Measurements from ENCODE around the gene GP5. TPM values are rescaled to one million over a fixed set of nuclear protein-coding genes. Genes with fewer than 3 reads are reported as not detected.

Gene GP5
- total RNA-seq, 1 donor from 2014 or later: not detected

DNA sequence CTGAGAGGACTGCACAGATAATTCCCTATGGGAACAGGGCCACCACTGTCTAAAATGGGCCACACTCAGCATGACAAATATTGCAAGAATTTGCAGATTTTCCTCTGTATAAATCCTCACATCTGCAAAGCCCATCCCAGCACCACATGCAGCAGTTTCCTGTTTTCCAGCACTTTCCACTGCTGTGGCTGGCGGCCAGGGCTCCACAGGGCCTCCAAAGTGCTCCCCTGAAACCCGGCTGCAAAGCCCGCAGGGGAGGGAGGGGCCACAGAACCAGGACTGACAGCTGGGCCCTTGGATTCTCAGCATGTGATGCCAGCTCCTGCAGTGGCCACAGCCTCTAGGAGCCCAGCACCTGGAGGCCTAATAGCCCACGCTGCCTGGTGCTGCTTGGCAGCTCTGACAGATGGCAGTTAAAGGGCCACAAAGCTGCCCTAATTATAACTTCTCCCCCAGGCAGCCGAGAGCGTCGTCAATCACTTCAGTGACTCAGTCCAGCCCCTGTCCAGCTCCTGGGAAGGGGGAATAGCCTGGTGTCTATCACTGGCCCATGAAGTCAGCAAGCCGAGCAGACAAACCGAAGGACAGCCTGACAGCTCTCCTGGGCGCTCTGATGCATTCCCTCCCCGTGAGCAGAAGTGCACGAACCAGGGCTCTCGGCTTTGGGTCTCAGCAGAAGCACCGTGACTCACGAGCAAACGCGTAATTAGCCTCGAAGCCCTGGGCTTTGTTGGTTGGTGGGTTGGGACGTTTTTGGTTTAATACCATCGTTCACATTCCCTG lies 34.2 kb downstream of the GP5 start:
- Mint-ChIP-seq H3K4me1 (ENCODE audit: unreplicated experiment) (peaks cover 41% of the 10 kb centered on the region), H3K36me3 (ENCODE audit: unreplicated experiment) (no peaks in the 10 kb centered on the region), H3K27me3 (ENCODE audit: unreplicated experiment) (peaks cover 21% of the 10 kb centered on the region), H3K4me3 (ENCODE audit: unreplicated experiment) (no peak overlapping the region), H3K27ac (ENCODE audit: unreplicated experiment) (peak overlapping the region; percentile 31), H3K9me3 (ENCODE audit: unreplicated experiment) (no peaks in the 10 kb centered on the region)
- peak; percentile 95 for DNase-seq (ENCODE audit: extremely low spot score, unreplicated experiment)
- TF ChIP-seq, protein P1, sequence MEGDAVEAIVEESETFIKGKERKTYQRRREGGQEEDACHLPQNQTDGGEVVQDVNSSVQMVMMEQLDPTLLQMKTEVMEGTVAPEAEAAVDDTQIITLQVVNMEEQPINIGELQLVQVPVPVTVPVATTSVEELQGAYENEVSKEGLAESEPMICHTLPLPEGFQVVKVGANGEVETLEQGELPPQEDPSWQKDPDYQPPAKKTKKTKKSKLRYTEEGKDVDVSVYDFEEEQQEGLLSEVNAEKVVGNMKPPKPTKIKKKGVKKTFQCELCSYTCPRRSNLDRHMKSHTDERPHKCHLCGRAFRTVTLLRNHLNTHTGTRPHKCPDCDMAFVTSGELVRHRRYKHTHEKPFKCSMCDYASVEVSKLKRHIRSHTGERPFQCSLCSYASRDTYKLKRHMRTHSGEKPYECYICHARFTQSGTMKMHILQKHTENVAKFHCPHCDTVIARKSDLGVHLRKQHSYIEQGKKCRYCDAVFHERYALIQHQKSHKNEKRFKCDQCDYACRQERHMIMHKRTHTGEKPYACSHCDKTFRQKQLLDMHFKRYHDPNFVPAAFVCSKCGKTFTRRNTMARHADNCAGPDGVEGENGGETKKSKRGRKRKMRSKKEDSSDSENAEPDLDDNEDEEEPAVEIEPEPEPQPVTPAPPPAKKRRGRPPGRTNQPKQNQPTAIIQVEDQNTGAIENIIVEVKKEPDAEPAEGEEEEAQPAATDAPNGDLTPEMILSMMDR (IDR thresholded peaks at IDR 0.05): no peak

DNA sequence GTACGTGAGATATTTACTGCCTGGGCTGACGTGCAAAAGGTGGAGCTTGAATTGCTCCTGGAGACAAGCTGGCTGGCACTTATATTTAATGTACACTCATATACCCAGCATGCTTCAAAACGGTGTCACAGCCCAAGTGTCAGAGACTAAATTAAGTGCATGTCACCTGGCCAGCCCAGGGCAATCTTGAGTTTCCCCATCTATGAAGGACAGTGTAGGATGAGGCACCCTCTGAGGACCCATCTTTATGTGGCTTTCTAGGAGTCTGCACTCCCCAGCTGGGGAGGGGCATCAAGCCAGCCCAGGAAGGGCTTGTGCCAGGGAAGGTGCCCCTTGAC lies 34.8 kb downstream of the GP5 start:
- Mint-ChIP-seq H3K4me1 (ENCODE audit: unreplicated experiment) (peaks cover 36% of the 10 kb centered on the region), H3K36me3 (ENCODE audit: unreplicated experiment) (no peaks in the 10 kb centered on the region), H3K27me3 (ENCODE audit: unreplicated experiment) (peaks cover 21% of the 10 kb centered on the region), H3K9me3 (ENCODE audit: unreplicated experiment) (no peaks in the 10 kb centered on the region), H3K27ac (ENCODE audit: unreplicated experiment) (peak overlapping the region; percentile 31), H3K4me3 (ENCODE audit: unreplicated experiment) (no peak overlapping the region)
- TF ChIP-seq, protein P1 (IDR thresholded peaks at IDR 0.05): no peak
- DNase-seq (ENCODE audit: extremely low spot score, unreplicated experiment): no peak

DNA sequence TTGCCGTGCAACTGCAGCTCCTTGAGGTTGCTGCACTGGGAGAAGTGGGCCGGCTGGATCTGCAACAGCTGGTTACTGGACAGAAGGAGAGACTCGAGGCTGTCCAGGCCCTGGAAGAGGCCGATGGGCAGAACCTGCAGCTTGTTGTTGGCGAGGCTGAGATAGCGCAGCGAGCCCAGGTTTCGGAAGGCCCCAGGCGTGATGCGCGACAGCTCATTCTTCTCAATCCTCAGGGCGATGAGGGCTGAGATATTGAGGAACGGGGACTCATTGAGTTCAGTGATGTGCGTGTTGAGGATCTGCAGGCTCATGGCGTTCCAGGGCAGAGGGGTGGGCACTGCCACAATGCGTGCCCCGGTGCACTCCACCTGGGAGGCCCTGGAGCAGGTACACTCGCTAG lies 38.5 kb downstream of the GP5 start:
- Mint-ChIP-seq H3K36me3 (ENCODE audit: unreplicated experiment) (no peaks in the 10 kb centered on the region), H3K9me3 (ENCODE audit: unreplicated experiment) (no peaks in the 10 kb centered on the region), H3K4me3 (ENCODE audit: unreplicated experiment) (no peak overlapping the region), H3K27me3 (ENCODE audit: unreplicated experiment) (peaks cover 41% of the 10 kb centered on the region), H3K27ac (ENCODE audit: unreplicated experiment) (no peak overlapping the region), H3K4me1 (ENCODE audit: unreplicated experiment) (peaks cover 20% of the 10 kb centered on the region)
- no peak for DNase-seq (ENCODE audit: extremely low spot score, unreplicated experiment)
- TF ChIP-seq, protein P1 (IDR thresholded peaks at IDR 0.05): no peak

DNA sequence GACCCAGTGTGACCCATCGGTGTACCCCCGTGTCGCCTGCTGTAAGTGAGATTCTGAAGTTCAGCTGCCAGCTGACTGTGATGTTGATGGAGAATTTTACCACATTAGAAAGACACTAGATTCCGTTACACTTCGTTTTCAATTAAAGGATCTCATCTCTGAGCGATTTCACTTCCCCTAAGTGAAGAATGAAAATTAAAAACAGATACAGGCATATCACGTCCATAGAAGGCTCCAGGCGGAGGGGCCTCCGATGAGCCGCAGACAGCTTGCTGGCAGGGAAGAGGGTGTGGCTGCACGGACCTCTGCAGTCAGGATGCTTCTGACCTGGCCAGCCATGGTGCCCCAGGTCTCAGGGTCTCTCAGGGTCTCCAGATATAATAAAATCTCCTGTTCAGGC lies 41.4 kb downstream of the GP5 start:
- DNase-seq (ENCODE audit: extremely low spot score, unreplicated experiment): no peak
- H3K27ac Mint-ChIP-seq (ENCODE audit: unreplicated experiment): no peak overlapping the region
- TF ChIP-seq, protein P1 (IDR thresholded peaks at IDR 0.05): no peak
- peaks cover 49% of the 10 kb centered on the region for H3K27me3 Mint-ChIP-seq (ENCODE audit: unreplicated experiment)
- H3K4me1 Mint-ChIP-seq (ENCODE audit: unreplicated experiment): no peaks in the 10 kb centered on the region
- H3K4me3 Mint-ChIP-seq (ENCODE audit: unreplicated experiment): no peak overlapping the region
- no peaks in the 10 kb centered on the region for H3K36me3 Mint-ChIP-seq (ENCODE audit: unreplicated experiment)
- H3K9me3 Mint-ChIP-seq (ENCODE audit: unreplicated experiment): no peaks in the 10 kb centered on the region

DNA sequence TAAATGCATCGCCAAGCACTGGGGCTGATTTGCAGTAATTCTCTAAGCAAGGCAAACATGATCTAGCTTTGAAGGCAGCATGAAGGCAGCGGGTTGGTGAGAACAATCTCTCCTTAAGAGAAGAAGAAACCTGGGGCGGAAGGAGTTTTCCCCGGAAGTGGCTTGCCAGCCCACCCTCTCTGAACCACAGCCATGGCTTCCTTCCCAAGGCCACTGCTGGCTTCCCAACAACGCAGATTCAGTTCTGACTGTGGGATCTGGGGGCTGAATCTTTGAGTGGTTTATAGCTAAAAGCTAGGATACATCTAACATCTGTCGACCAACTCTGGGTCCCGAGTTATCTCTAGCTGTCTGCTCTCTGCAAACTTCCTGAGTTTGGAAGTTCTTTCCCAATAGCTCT lies 43.7 kb downstream of the GP5 start:
- no peak for DNase-seq (ENCODE audit: extremely low spot score, unreplicated experiment)
- Mint-ChIP-seq H3K4me3 (ENCODE audit: unreplicated experiment) (no peak overlapping the region), H3K27me3 (ENCODE audit: unreplicated experiment) (peaks cover 45% of the 10 kb centered on the region), H3K36me3 (ENCODE audit: unreplicated experiment) (no peaks in the 10 kb centered on the region), H3K9me3 (ENCODE audit: unreplicated experiment) (no peaks in the 10 kb centered on the region), H3K4me1 (ENCODE audit: unreplicated experiment) (no peaks in the 10 kb centered on the region), H3K27ac (ENCODE audit: unreplicated experiment) (no peak overlapping the region)
- TF ChIP-seq, protein P1 (IDR thresholded peaks at IDR 0.05): no peak
